GM18526 (cell line): ENCODE measurements around the gene GLYATL3.

Experiments
- POLR2A ChIP-seq: IDR thresholded peaks from 3 replicates; pipeline ENCODE4 v1.6.1; 2011; ENCODE audit not compliant: insufficient read length; ENCODE audit errors: extremely low read depth

Gene GLYATL3

DNA sequence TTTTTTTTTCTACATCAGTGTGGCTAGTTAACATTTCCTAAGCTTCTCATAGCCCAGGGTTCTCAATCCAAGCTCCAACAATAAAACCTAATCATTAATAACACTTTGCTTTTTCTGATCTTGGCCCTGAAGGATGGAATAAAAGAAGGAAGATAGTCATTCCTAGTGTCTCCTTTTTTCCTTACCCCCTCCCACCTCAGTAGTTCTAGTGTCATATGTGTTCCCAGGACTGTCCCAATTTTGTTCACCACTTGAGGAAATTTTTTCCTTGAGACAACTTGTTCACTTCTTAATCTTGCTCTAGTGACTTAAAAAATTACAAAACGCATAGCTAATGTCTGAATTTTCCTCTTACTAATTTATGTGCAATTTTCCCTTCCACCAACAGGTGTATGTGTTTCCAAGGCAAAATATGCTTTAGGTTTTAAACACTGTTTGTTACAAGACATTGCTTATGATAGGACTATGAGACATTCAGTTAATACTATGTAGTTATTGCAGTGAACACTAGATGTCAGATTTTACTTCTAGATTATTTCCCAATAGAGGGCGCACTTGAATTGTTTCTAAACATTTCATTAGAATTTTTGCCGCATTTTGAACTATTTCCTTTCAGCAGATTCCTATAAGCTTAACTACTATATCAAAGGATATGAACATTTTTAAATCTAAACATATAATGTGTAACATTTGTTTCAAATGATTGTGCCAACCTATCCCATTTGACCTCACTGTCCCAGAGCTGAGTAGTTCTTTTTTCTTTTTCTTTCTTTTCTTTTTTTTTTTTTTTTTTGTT lies 32.2 kb downstream of the GLYATL3 start:
- TF ChIP-seq POLR2A, result no peak

DNA sequence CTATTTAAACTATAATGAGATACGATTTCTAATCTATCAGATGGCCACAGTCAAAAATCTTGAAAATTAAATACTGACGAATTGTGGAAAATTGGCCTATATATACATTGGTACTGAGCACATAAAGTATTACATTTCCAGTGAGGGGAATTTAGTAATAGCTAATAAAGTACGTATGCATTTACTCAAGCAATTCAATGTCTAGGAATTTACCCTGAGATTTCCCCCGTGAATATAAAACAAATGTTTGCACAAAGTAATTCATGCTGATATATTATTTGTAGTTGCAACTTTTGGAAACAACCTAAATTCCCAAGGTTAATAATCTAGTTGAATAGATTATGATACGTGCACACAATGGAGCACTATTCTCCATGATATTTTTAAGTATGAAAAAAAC lies 36.1 kb downstream of the GLYATL3 start:
- TF ChIP-seq POLR2A, result no peak

DNA sequence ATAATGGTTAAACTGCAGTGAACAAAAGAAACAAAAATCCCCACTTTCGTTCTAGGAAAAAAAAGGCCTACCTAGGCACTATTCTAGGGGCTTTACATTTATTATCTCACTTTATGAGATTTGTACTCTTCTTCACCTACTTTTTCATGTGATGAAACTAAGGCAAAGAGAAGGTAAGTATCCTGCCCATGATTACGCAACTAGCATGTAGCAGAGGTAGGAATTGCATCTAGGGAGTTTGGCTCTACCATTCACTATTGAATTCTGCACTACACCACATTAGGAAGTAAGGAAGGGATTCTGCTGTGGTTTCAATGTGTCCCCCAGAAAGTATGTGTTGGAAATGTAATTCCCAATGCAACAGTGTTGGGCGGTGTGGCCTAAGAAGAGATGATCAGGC lies 39.4 kb downstream of the GLYATL3 start:
- no peak for TF ChIP-seq POLR2A

DNA sequence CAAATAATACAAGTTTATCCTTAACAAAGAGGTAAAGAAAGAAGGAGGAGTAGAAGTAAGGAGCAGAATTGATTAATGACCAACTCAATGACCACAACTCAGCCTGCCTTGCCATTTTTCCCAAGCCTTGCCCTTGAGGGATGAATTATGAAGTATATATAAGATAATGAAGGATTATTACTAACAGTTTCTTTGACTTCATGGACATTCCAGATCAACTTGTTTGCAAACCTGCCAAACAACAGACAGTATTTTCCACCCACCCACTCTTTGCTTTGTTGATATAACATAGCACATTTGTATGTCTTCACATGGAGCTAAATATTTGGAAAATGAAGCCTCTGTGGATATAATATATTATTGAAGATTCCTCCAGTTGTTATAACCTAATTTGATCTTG lies 40.9 kb downstream of the GLYATL3 start:
- TF ChIP-seq POLR2A, result no peak

GRCh38 chr6:49541210-49541724 lies 41.5 kb downstream of the GLYATL3 start:
- TF ChIP-seq POLR2A, result no peak

DNA sequence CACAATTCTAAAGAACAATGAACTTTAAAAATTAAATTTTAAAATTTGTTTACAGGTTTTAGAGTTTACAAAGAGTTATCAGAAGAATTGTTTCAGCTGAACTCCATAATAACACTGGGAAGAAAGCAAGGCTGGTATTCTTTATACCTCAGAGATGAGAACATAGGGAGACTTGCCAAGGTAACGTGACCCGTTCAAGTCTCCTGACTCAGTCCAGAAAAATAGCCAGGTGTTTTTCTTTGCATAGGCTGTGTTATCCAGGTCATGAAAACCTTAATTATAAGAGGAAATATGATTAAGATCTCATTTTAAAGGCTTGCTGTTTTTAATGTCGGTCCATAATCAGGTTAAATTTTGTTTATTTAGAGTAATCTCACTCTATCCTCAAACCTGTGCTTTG lies 42.2 kb downstream of the GLYATL3 start:
- no peak for TF ChIP-seq POLR2A

DNA sequence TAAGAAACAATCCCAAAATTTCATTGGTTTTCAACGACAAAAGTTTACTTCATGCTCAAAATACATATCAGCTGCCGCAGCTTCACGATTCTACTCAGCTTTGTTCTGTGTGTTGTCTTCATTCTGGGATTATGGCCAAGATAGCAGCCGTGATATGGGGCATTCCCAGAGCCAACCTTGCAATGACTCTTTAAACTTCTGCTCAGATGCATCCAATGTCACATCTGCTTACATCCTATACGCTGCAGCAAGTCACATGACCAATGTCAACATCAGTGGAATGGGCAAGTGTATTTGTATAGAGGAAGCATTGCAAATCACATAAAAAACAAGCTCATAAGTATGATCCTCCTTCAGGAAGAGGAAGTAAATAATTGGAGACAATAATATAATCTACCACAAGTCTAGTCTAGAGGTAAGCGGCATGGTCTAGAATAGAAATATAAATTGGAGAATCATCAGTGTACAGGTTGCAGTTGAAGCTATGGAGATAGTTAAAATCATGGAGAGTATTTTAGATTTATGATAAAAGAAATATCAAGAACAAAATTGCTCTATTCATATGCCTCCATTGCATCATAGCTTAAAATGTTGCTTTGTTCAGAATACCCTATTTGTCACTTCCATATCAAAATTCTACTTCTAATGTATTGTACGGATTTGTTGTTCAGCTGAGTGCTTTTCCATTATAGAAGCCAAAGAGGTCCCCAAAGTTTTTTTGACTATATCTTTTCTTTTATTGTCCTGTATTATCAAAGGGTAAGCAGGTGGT lies 43.5 kb downstream of the GLYATL3 start:
- no peak for TF ChIP-seq POLR2A

DNA sequence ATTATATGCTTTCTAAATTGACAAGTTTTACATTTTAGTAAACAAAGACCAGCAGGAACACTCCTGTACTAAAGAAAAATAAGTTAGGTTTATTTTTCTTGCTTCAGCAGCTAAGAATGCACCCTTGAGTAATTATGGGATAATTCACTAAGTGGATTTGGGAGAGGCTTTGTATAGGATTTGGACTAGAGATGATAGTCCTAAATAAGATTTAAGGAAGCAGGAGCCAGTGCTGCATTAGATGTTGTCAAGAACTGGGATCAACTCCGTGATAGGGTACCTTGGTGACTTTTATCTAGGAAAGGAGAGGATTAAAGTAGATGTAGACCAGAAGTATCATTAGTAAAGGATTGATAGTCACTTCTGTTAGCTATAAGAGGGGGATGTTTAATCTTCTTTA lies 46.6 kb downstream of the GLYATL3 start:
- TF ChIP-seq POLR2A, result no peak

DNA sequence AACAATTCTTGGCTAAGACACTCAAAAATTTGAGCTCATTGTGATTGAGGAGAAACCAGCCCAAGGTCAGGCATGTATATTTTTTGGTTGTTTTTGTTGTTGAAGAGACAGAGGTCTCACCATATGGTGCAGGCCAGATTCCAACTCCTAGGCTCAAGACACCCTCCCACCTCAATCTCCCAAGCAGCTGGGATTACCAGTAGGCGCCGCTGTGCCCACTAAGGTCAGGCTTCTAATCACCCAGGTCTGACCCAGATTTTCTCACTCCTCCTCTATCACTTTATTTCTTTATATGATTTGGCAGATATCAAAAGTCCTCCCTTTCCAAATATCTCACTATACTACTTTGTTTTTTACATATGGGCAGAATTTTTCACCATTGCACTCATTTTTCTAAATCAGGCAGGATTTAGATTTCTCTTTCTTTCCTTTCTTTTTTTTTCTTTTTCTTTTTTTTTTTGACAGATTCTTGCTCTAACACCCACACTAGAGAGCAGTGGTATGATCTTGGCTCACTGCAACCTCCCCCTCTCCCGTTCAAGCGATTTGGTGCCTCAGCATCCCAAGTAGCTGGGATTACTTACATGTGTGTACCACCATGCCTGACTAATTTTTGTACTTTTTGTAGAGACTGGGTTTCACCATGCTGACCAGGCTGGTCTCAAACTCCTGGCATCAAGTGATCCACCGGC lies 49.0 kb downstream of the GLYATL3 start:
- TF ChIP-seq POLR2A, result no peak

- no peak for TF ChIP-seq POLR2A
These were observed 50.2 kb downstream of the GLYATL3 start for GRCh38 chr6:49549691-49550491.

GRCh38 chr6:49550492-49551077 lies 50.9 kb downstream of the GLYATL3 start, which contains the start of gene C6orf141:
TSS of gene C6orf141 (plus strand) at chr6:49550668. CDS start at chr6:49550793, 125 bp downstream.
- no peak for TF ChIP-seq POLR2A

DNA sequence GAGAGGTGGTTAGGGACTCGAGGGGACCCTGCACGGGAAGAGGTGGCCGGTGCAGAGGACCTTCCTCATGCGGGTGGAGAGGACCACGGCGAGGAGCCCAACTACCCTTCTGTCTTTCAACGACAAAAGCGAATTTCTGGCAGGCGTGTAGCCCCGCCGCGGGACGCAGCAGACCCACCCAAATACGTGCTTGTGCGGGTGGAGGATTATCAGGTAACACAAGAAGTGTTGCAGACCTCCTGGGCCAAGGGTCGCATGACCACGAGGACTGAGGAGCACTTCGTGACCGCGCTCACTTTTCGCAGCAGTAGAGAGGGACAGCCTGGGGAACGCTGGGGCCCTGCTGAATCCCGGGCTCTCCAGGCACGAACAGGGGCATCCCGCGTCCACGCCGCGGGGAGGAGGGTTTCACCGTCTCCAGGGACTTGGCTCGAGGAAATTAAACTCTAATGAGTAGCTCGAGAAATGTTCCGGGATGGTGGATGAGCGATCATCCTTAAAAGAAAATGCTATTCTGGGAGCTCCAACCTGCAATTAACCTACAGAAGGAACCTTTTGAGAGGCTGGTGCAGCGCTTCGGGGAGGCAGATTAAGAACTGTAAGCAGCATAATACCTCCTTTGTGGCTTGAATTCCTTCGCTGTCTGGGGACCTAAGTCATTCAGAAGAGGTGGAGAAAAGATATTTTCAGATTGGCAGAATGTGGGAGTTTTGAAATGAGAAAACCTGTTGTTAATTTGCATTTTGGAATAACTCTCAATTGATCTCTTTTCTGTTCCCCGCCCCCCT lies 51.5 kb downstream of the GLYATL3 start:
- TF ChIP-seq POLR2A, result no peak

DNA sequence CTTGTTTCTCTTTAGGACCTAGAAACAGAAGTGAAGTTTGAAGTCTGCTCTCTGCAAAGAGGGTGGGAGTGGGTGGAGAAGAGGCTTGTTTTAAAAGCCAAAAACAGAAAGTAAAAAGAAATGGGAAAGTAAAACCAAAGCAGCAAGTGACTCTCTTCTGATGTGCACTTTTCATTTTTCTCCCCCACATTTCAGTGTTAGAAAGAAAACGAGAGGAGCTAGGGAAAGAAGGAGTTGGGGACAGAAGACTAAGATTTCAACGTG lies 52.1 kb downstream of the GLYATL3 start:
- no peak for TF ChIP-seq POLR2A

GRCh38 chr6:49552596-49552995 lies 52.9 kb downstream of the GLYATL3 start:
- no peak for TF ChIP-seq POLR2A
